RWPE2 (cell line): ENCODE data around the gene C12orf56.
"Not testable (repeated sequence)": the region's sequence is repeated elsewhere in the genome, so short reads cannot be mapped to it uniquely, and the experiment has no call there.

Experiments
- ATAC-seq: fragments of 200-7000 bp; cut with Tn5 transposase; 3 replicates; pipeline ENCODE4 v1.9.1; 2021; ENCODE audit warnings: low read depth
- DNase-seq: peaks from one replicate; pipeline ENCODE4 v3.0.0-alpha.2; 2020; ENCODE audit warnings: low spot score
- H3K27ac ChIP-seq: fragments of 450-650 bp; 2 replicates; pipeline ENCODE4 v1.5.1; 2017; ENCODE audit warnings: mild to moderate bottlenecking; ENCODE audit not compliant: poor library complexity, severe bottlenecking
- H3K27me3 ChIP-seq: fragments of 250-450 bp; sonication (Bioruptor Pico); 2 replicates; pipeline ENCODE4 v1.5.1; 2021; ENCODE audit warnings: mild to moderate bottlenecking, moderate library complexity; ENCODE audit not compliant: insufficient read depth, poor library complexity, severe bottlenecking
- H3K36me3 ChIP-seq: fragments of 250-450 bp; sonication (Bioruptor Pico); 2 replicates; pipeline ENCODE4 v1.5.1; 2020; ENCODE audit warnings: low read depth, mild to moderate bottlenecking, moderate library complexity
- H3K4me1 ChIP-seq: fragments of 250-450 bp; sonication (Bioruptor Pico); 2 replicates; pipeline ENCODE4 v1.5.1; 2021; ENCODE audit warnings: mild to moderate bottlenecking, moderate library complexity; ENCODE audit not compliant: insufficient read depth, poor library complexity, severe bottlenecking
- H3K4me3 ChIP-seq: fragments of 250-450 bp; sonication (Bioruptor Pico); 2 replicates; pipeline ENCODE4 v1.5.1; 2021; ENCODE audit warnings: mild to moderate bottlenecking, moderate library complexity; ENCODE audit not compliant: severe bottlenecking
- H3K9me3 ChIP-seq: fragments of 250-450 bp; sonication (Bioruptor Pico); 2 replicates; pipeline ENCODE4 v1.5.1; 2021; ENCODE audit warnings: mild to moderate bottlenecking, moderate library complexity; ENCODE audit not compliant: severe bottlenecking
- TF ChIP-seq, protein P1 (sequence below): fragments of 450-650 bp; IDR thresholded peaks from one replicate; pipeline ENCODE4 v1.5.1; 2017; ENCODE audit warnings: mild to moderate bottlenecking, moderate library complexity; ENCODE audit not compliant: poor library complexity, severe bottlenecking

C12orf56 gene

DNA sequence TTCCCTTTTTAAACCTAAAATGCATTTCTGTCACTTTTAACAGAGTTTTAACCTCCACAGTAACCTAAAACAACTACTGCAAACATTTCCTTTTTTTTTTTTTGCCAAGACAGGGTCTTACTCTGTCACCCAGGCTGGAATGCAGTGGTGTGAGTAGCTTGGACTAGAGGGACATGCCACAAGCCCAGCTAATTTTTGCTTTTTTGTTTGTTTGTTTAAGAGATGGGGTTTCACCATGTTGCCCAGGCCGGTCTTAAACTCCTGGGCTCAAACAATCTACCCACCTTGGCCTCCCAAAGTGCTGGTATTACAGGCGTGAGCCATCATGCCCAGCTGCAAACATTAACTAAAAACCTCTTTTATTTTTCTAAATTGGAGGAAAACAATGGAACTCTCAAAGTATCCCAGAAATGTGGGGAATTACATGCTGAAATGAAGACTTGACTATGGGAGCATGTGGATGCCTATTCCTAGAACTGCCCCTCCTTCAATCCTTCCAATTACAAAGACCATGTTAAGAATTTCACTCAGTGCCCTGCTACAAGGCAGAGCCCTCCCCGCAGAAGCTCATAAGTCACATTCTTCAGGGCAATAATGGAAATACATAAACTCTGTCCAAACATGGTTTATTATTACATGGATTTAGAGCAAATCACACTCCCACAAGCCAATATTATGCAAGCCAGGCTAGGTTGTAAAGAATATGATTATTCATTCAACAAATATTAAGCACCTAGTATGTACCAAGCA, 66.9 kb downstream of the C12orf56 start:
- DNase-seq (no peak), ATAC-seq (no peak)
- Histone ChIP-seq H3K4me3 (no peak overlapping the region), H3K27ac (no peak overlapping the region), H3K9me3 (no peaks in the 10 kb centered on the region), H3K27me3 (no peaks in the 10 kb centered on the region), H3K36me3 (no peaks in the 10 kb centered on the region), H3K4me1 (no peaks in the 10 kb centered on the region)
- TF ChIP-seq, protein P1, sequence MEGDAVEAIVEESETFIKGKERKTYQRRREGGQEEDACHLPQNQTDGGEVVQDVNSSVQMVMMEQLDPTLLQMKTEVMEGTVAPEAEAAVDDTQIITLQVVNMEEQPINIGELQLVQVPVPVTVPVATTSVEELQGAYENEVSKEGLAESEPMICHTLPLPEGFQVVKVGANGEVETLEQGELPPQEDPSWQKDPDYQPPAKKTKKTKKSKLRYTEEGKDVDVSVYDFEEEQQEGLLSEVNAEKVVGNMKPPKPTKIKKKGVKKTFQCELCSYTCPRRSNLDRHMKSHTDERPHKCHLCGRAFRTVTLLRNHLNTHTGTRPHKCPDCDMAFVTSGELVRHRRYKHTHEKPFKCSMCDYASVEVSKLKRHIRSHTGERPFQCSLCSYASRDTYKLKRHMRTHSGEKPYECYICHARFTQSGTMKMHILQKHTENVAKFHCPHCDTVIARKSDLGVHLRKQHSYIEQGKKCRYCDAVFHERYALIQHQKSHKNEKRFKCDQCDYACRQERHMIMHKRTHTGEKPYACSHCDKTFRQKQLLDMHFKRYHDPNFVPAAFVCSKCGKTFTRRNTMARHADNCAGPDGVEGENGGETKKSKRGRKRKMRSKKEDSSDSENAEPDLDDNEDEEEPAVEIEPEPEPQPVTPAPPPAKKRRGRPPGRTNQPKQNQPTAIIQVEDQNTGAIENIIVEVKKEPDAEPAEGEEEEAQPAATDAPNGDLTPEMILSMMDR, result no peak

DNA sequence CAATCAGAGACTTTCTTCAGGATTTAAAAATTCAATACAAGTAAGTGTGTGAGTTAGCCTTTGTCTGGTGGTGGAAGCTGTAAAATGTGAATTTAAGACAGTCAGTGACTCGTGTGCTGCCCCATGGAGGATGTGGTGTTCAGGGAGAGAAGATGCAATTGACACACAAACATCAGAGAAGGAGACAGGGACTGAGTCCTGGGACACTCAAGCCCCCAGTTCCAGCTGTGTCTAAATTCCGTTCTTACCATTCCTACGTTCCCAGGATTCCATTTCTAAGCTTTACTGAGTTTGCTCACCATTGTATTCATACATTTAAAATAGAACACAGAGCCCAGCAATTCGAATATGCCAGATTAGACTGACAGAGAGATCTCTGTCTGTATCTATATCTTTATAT, 67.6 kb downstream of the C12orf56 start:
- no peaks in the 10 kb centered on the region for H3K9me3 ChIP-seq
- no peaks in the 10 kb centered on the region for H3K4me1 ChIP-seq
- no peak overlapping the region for H3K4me3 ChIP-seq
- H3K36me3 ChIP-seq, result no peaks in the 10 kb centered on the region
- no peak overlapping the region for H3K27ac ChIP-seq
- no peak for ATAC-seq
- TF ChIP-seq, protein P1, result no peak
- no peaks in the 10 kb centered on the region for H3K27me3 ChIP-seq
- no peak for DNase-seq

DNA sequence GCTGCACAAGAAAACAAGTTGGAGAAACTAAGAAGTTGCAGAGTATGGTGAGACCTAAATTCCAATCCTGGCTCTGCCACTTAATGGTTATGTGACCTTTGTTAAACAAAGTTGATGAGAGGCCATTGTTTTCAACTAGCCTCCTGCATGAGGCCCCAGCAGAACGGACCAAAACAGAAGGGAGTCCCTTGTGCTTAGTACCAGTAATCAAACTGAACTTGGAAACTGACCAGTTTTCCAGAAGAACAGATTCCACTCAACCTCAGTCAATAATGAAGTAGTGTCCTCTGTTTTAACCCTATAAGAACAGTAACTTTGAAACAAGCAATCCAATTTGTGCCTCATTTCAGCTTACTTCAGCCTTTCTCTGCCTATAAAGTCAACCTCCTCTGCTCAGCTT, 69.9 kb downstream of the C12orf56 start:
- H3K9me3 ChIP-seq, result no peaks in the 10 kb centered on the region
- H3K27ac ChIP-seq, result no peak overlapping the region
- H3K4me3 ChIP-seq, result no peak overlapping the region
- no peaks in the 10 kb centered on the region for H3K36me3 ChIP-seq
- ATAC-seq, result no peak
- no peaks in the 10 kb centered on the region for H3K27me3 ChIP-seq
- TF ChIP-seq, protein P1, result no peak
- no peaks in the 10 kb centered on the region for H3K4me1 ChIP-seq
- no peak for DNase-seq

DNA sequence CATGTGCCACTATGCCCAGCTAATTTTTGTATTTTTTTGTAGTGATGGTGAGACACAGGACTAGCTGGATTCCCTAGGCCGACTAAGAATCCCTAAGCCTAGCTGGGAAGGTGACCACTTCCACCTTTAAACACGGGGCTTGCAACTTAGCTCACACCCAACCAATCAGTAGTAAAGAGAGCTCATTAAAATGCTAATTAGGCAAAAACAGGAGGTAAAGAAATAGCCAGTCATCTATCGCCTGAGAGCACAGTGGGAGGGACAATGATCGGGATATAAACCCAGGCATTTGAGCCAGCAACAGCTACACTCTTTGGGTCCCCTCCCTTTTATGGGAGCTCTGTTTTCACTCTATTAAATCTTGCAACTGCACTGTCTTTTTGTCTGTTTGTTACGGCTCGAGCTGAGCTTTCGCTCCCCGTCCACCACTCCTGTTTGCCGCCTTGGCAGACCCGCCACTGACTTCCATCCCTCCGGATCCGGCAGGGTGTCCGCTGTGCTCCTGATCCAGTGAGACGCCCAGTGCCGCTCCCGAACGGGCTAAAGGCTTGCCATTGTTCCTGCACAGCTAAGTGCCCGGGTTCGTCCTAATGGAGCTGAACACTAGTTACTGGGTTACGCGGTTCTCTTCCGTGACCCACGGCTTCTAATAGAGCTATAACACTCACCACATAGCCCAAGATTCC, 70.9 kb downstream of the C12orf56 start:
- not testable (repeated sequence) for H3K9me3 ChIP-seq, H3K36me3 ChIP-seq, DNase-seq, H3K4me1 ChIP-seq, ATAC-seq, H3K4me3 ChIP-seq, H3K27me3 ChIP-seq, H3K27ac ChIP-seq

DNA sequence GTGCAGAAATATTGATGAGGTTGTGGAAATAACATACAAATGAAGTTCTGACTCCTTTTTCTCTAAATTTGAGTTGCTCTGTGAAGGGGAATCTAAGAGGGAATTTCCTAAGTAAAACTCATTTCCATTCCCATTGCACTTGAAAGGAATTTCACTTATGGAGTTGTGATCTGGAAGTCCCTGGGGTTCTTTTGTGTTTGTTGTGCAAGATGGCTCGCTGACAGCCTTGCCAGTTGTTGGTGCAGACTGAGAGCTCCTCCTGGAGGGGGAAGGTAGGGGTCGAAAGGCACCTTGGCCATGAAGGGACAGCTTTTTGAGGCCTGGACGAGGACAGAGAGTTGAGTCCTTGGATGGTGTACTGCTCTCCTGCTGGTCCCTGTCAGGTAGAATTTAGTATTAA, 72.0 kb downstream of the C12orf56 start:
- Histone ChIP-seq H3K4me3 (no peak overlapping the region), H3K4me1 (no peaks in the 10 kb centered on the region), H3K36me3 (no peaks in the 10 kb centered on the region), H3K9me3 (no peaks in the 10 kb centered on the region), H3K27ac (no peak overlapping the region), H3K27me3 (no peaks in the 10 kb centered on the region)
- TF ChIP-seq, protein P1, result no peak
- ATAC-seq (no peak), DNase-seq (no peak)
